NCI-H2196 (cell line): ENCODE measurements around the gene CBX6.

ENCODE experiments used
- DNase-seq: peaks from one replicate; lab custom pipeline; 2025; ENCODE audit not compliant: unreplicated experiment; lab: John Stamatoyannopoulos, UW

CBX6 gene

DNA sequence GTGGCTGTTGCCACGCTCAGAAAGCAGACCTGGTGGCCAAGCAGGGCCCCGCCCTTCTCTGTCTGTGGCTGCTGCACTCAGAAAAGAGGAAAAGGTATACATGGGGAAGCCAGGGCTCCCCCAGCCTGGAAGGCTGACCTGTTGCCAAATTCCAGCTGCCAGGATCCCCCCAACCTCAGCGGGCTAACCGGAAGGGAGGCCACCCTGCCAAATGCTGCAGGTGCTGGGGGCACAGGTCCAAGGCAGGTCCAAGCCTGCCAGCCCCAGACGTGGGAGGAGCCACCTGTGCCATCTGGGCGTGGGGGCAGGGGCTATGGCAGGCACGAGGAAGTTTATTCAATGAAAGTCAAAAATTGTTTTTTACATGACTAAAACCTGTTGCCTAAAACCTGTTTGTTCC lies 30.8 kb downstream of the CBX6 start:
- DNase-seq = peak; percentile 32

DNA sequence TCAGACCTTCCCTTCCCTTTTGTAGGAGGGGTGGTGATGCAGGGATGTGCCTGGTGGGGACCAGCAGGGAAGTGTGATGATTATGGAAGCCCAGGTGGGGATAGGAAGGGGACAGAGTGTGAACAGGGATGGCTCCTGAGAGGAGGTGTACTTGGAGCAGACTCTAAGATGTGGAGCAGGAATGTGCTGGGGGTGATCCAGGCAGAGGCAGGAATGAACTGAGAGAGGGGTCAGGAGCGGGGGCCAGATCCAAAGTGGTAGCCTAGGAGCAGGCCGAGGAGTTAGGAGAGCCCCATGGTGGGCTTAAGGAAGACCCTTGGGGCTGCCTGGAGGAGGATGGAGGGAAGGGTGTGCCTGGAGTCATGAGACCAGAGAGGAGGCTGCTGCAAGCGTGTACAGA lies 31.9 kb downstream of the CBX6 start:
- DNase-seq = no peak

- DNase-seq = no peak
These were observed 32.3 kb downstream of the CBX6 start for GRCh38 chr22:38839686-38840085.

GRCh38 chr22:38837414-38837928 lies 34.5 kb downstream of the CBX6 start:
- DNase-seq = no peak

DNA sequence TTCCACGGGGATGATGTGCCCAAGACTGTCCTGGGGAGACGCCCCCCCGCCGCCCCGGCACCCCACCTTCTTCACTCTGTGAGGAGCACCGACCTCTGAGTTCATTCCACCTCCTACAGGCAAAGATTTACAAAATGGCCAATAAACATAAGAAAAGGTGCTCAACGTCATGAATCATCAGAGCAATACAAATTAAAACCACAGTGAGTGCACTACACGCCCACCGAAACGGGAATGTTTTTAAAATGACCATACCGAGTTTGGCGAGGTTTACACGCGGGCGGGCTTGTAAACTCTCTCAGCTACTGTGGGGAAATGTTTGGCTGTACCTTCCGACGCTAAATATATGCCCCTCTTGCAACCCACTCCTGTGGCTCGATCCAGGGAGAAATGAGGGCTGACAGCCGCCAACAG lies 36.1 kb downstream of the CBX6 start:
- no peak for DNase-seq

- DNase-seq = no peak
These were observed 37.0 kb downstream of the CBX6 start for GRCh38 chr22:38834991-38835390.

DNA sequence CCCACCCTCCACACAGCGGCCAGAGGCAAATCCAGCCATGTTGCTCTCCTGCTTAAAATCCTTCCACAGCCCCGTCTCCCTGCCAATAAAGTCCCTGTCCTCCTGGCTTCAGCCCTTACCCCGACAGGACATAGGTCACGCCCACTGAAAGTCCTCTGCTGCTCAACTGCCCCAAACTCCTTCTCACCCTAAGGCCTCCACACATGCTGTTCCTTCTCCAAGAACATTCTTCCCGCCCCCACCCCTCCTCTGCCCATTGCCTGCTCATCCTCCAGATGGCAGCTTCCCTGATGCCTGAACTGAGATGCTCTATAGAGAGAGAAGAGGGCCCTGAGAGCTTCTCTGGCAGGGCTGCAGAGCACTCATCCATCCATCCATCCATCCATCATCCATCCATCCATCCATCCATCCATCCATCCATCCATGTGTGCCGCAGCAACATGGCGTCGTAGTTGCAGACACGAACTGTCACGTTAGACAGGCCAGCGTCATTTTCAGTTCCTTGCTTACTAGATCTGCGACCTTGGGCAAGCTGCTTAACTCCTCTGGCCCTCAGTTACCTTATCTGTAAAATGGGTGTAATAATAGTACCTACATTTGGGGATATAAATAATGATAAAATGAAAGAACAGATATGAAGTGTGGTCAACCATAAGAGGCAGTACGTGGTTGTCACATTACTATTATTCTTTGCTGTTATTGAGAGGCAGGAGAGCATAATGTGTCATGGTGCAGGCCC lies 37.6 kb downstream of the CBX6 start:
- no peak for DNase-seq

GRCh38 chr22:38833061-38833460 lies 39.0 kb downstream of the CBX6 start:
- DNase-seq = no peak

DNA sequence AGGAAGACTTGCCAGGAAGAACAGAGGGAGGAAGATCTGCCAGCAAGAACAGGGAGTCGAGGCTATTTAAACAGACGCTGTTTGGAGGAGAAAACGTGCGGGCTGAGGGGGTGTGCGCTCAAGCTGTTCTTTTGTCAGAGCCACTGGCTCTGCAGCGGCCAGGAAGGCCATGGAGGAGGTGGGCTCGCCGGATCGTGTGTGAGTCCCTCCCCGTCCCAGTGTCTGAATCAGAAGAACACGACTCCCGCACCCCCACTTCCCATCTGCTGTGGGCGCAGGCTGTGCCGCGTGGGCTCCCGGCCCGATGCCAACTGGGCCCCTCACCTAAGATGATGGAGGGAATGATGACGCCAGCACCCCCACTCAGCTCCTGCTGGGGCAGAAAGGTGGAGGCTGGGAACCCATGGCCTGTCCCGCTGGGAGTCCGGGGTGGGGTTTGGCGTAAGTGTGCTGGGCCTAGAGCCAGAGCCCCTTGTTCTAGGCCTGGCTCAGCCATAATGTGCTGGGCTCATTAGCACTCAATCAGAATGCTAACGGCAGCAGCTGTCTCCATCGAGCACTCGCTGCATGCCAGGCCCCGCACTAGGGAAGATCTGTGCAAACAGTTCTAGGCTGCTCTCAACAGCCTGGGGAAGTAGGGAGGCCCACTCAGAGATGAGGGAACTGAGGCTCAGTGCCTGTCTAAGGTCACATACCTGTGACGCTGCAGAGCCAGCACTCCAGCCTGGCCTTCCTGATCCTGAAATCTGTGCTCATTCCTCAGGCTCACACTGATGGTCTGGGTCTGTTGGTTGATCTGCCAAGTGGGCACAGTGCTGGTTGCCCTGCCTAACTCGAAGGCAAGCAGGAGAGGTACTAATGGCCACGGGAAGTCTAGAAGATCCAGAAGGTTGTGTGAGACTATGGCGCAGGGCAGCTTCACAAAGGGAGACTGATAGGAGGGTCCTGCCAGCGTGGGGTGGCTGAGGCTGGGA lies 39.7 kb downstream of the CBX6 start:
- no peak for DNase-seq

GRCh38 chr22:38831166-38831945 lies 40.7 kb downstream of the CBX6 start:
- no peak for DNase-seq

DNA sequence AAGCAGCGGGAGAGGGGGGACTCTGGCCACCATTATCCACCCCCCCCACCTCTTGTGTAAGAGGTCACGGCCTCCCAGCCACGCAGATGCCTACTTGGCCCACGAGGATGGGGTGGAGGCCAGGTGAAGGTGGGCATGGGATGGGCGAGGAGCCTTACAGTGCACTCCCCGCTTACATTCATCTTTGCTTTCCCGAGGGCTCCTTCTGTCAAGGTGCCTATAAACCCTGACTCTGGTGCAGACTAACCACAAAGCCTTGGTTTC lies 41.2 kb downstream of the CBX6 start:
- DNase-seq = no peak

GRCh38 chr22:38830026-38830844 lies 41.8 kb downstream of the CBX6 start:
- no peak for DNase-seq

DNA sequence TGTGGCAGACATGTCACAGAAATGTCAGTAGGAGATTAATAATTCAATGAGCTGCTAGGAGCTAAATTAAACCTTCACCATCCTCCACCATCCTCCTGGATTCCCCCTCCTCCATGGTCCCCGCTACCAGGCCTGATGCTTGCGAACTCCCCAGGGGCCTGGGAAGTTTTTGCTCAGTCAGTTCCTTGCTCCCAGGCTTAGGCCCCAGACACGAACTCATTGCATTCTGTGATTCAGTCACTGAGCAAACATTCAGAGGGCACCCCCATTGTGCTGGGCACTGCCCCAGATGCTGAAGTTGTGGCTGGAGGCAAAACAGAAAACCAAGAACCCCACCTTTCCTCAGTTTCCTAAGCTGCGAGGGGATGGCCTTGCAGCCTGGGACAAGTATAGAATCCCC lies 42.5 kb downstream of the CBX6 start:
- DNase-seq = no peak

DNA sequence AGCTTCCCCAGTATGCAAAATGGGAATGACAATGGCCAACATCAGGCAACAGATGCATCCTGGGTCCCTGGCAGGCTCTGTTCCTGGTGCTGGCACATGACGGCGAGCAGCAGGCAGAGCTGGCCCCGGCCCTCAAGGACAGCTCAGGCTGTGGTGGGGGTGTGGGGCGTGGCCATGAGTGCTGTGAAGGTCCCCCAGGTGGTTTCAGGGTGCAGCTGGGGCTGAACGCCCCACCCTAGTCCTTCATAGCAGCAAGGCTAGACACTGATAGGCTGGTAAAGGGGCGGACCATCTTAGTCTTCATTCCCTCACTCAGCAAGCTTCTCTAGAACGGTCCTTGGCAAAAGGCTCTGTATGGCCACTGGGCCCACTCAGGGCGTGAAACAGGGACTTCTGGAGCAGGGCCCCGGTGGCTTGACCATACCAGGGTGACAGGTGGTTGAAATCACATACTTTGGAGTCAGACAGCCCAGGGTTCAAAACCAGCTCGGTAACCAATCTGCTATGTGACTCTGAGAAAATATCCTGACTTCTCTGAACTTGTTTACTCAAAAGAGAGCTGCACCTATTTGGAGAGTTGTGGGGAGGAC lies 43.3 kb downstream of the CBX6 start:
- DNase-seq = no peak

- DNase-seq = no peak
These were observed 43.8 kb downstream of the CBX6 start for GRCh38 chr22:38828191-38828590.

DNA sequence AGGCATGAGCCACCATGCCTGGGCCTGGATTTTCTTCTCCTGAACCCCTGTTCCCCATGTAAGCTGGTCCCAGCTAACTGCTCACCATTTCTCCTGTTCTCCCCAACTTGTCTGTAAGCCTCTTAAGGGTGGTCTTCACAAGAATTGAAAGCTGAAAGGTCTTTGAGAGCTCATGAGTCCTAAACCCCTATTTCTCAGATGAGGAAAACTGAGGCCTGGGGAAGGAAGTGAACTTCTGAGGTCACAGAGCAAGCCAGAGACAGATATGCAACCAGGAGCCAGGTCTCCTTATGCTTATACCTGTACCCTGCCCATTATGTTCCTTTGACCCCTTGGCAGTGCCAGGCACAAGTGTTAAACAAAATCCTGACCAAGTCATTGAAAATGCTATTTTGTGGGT lies 44.5 kb downstream of the CBX6 start:
- DNase-seq = no peak

DNA sequence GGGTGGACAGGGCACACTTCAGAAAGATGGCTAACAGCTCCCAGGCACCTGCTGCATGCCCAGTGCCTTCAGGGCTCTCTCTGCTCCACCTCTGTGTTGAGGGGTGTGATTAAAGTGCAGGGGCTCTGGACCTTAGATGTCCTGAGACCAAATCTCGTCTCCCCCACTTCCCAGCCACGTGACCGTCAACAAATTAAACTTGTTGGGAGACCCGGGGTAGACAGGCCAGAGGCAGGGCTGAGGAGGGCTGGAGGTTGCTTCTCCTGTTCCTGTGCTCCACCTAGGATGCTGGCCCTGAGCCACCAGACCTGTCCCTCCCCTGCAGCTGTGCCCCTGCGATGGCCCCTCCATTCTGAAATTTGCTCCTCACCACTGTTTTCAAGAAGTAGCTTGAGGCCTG lies 45.2 kb downstream of the CBX6 start:
- DNase-seq = no peak

GRCh38 chr22:38826386-38826785 lies 45.6 kb downstream of the CBX6 start:
- no peak for DNase-seq

- DNase-seq = no peak
These were observed 47.4 kb downstream of the CBX6 start for GRCh38 chr22:38824585-38824984.

- DNase-seq = no peak
These were observed 48.4 kb downstream of the CBX6 start for GRCh38 chr22:38823637-38824036.
